Measurements from ENCODE around the gene PDCD1LG2.

- TF ChIP-seq, protein P1, sequence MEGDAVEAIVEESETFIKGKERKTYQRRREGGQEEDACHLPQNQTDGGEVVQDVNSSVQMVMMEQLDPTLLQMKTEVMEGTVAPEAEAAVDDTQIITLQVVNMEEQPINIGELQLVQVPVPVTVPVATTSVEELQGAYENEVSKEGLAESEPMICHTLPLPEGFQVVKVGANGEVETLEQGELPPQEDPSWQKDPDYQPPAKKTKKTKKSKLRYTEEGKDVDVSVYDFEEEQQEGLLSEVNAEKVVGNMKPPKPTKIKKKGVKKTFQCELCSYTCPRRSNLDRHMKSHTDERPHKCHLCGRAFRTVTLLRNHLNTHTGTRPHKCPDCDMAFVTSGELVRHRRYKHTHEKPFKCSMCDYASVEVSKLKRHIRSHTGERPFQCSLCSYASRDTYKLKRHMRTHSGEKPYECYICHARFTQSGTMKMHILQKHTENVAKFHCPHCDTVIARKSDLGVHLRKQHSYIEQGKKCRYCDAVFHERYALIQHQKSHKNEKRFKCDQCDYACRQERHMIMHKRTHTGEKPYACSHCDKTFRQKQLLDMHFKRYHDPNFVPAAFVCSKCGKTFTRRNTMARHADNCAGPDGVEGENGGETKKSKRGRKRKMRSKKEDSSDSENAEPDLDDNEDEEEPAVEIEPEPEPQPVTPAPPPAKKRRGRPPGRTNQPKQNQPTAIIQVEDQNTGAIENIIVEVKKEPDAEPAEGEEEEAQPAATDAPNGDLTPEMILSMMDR (conservative IDR thresholded peaks at IDR 0.05; ENCODE audit: low read depth in 2 of 2), result no peak
- TF ChIP-seq EZH2phosphoT487 (IDR thresholded peaks at IDR 0.05; ENCODE audit: unreplicated experiment) (no peak), POLR2AphosphoS5 (IDR thresholded peaks at IDR 0.05; ENCODE audit: low read depth) (no peak), EZH2 (IDR thresholded peaks at IDR 0.05; ENCODE audit: low read depth, unreplicated experiment) (no peak), ZNF331 (CRISPR knock-in tag; IDR thresholded peaks at IDR 0.05; ENCODE audit: low read depth) (no peak), REST (IDR thresholded peaks at IDR 0.05; ENCODE audit: unreplicated experiment) (no peak), NANOG (IDR thresholded peaks at IDR 0.05; ENCODE audit: borderline replicate concordance) (no peak), JUNB (IDR thresholded peaks at IDR 0.05; ENCODE audit: unreplicated experiment) (no peak), CREB1 (CRISPR knock-in tag; IDR thresholded peaks at IDR 0.05; ENCODE audit: low read depth) (no peak), ETS1 (IDR thresholded peaks at IDR 0.05) (no peak), STAT1 (IDR thresholded peaks at IDR 0.05; ENCODE audit: unreplicated experiment) (no peak), ZNF114 (CRISPR knock-in tag; IDR thresholded peaks at IDR 0.05) (no peak)
- TF ChIP-seq, protein P2, sequence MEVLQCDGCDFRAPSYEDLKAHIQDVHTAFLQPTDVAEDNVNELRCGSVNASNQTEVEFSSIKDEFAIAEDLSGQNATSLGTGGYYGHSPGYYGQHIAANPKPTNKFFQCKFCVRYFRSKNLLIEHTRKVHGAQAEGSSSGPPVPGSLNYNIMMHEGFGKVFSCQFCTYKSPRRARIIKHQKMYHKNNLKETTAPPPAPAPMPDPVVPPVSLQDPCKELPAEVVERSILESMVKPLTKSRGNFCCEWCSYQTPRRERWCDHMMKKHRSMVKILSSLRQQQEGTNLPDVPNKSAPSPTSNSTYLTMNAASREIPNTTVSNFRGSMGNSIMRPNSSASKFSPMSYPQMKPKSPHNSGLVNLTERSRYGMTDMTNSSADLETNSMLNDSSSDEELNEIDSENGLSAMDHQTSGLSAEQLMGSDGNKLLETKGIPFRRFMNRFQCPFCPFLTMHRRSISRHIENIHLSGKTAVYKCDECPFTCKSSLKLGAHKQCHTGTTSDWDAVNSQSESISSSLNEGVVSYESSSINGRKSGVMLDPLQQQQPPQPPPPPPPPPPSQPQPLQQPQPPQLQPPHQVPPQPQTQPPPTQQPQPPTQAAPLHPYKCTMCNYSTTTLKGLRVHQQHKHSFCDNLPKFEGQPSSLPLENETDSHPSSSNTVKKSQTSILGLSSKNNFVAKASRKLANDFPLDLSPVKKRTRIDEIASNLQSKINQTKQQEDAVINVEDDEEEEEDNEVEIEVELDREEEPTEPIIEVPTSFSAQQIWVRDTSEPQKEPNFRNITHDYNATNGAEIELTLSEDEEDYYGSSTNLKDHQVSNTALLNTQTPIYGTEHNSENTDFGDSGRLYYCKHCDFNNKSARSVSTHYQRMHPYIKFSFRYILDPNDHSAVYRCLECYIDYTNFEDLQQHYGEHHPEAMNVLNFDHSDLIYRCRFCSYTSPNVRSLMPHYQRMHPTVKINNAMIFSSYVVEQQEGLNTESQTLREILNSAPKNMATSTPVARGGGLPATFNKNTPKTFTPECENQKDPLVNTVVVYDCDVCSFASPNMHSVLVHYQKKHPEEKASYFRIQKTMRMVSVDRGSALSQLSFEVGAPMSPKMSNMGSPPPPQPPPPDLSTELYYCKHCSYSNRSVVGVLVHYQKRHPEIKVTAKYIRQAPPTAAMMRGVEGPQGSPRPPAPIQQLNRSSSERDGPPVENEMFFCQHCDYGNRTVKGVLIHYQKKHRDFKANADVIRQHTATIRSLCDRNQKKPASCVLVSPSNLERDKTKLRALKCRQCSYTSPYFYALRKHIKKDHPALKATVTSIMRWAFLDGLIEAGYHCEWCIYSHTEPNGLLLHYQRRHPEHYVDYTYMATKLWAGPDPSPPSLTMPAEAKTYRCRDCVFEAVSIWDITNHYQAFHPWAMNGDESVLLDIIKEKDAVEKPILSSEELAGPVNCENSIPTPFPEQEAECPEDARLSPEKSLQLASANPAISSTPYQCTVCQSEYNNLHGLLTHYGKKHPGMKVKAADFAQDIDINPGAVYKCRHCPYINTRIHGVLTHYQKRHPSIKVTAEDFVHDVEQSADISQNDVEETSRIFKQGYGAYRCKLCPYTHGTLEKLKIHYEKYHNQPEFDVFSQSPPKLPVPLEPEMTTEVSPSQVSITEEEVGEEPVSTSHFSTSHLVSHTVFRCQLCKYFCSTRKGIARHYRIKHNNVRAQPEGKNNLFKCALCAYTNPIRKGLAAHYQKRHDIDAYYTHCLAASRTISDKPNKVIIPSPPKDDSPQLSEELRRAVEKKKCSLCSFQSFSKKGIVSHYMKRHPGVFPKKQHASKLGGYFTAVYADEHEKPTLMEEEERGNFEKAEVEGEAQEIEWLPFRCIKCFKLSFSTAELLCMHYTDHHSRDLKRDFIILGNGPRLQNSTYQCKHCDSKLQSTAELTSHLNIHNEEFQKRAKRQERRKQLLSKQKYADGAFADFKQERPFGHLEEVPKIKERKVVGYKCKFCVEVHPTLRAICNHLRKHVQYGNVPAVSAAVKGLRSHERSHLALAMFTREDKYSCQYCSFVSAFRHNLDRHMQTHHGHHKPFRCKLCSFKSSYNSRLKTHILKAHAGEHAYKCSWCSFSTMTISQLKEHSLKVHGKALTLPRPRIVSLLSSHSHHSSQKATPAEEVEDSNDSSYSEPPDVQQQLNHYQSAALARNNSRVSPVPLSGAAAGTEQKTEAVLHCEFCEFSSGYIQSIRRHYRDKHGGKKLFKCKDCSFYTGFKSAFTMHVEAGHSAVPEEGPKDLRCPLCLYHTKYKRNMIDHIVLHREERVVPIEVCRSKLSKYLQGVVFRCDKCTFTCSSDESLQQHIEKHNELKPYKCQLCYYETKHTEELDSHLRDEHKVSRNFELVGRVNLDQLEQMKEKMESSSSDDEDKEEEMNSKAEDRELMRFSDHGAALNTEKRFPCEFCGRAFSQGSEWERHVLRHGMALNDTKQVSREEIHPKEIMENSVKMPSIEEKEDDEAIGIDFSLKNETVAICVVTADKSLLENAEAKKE (CRISPR knock-in tag; IDR thresholded peaks at IDR 0.05), result no peak
These were observed 11.2 kb upstream of the PDCD1LG2 start for GRCh38 chr9:5499157-5499556.

Measured in GM23338 (cell line).